IPS-20b (cell line): ENCODE data around the gene HSBP1L1.
"Not testable (repeated sequence)": the region's sequence is repeated elsewhere in the genome, so short reads cannot be mapped to it uniquely, and the experiment has no call there.

Source experiments
- H3K27ac ChIP-seq: one replicate; pipeline ENCODE4 v1.5.1; 2013; ENCODE audit warnings: low read length
- H3K27me3 ChIP-seq: 2 replicates; pipeline ENCODE4 v1.6.1; 2013; ENCODE audit warnings: mild to moderate bottlenecking, low read length, inconsistent platforms; ENCODE audit not compliant: insufficient read depth
- H3K36me3 ChIP-seq: 2 replicates; pipeline ENCODE4 v1.6.1; 2013; ENCODE audit warnings: low read depth, mild to moderate bottlenecking, inconsistent platforms, low read length, moderate library complexity; ENCODE audit not compliant: insufficient read depth
- H3K4me1 ChIP-seq: 2 replicates; pipeline ENCODE4 v1.6.1; 2013; ENCODE audit warnings: mild to moderate bottlenecking, control low read depth, inconsistent platforms, low read length, moderate library complexity; ENCODE audit not compliant: insufficient read depth
- H3K4me3 ChIP-seq: 2 replicates; pipeline ENCODE4 v1.5.1; 2013; ENCODE audit warnings: mild to moderate bottlenecking, low read length, inconsistent platforms
- H3K9ac ChIP-seq: 2 replicates; pipeline ENCODE4 v1.6.1; 2013; ENCODE audit warnings: low read depth, mild to moderate bottlenecking, inconsistent platforms, low read length, moderate library complexity
- H3K9me3 ChIP-seq: 2 replicates; pipeline ENCODE4 v1.6.1; 2013; ENCODE audit warnings: mild to moderate bottlenecking, low read depth, low read length, inconsistent platforms; ENCODE audit not compliant: insufficient read depth

The HSBP1L1 gene

GRCh38 chr18:79950515-79951341, 13.7 kb upstream of the HSBP1L1 start:
- Histone ChIP-seq H3K9me3 (no peaks in the 10 kb centered on the region), H3K4me3 (peak overlapping the region; percentile 65; the same call in 1 of the 2 replicates), H3K36me3 (no peaks in the 10 kb centered on the region), H3K27ac (no peak overlapping the region), H3K9ac (no peak overlapping the region), H3K27me3 (peaks cover 60% of the 10 kb centered on the region), H3K4me1 (peaks cover 5% of the 10 kb centered on the region; the same call in 1 of the 2 replicates)

- Histone ChIP-seq H3K36me3 (no peaks in the 10 kb centered on the region), H3K9me3 (no peaks in the 10 kb centered on the region), H3K4me3 (peak within 1 kb of the TSS; percentile 65; the same call in 1 of the 2 replicates), H3K4me1 (peaks cover 5% of the 10 kb centered on the region; the same call in 1 of the 2 replicates), H3K27ac (no peak within 1 kb of the TSS), H3K9ac (no peak within 1 kb of the TSS), H3K27me3 (peaks cover 69% of the 10 kb centered on the region)
Measured at GRCh38 chr18:79951545-79952455, 12.6 kb upstream of the HSBP1L1 start, which contains the start of gene SLC66A2. Gene SLC66A2, minus strand, starts transcription at chr18:79951653. Its CDS starts 727 bp downstream, at chr18:79950926.

- no peak overlapping the region for H3K27ac ChIP-seq
- no peak overlapping the region for H3K9ac ChIP-seq
- no peaks in the 10 kb centered on the region for H3K9me3 ChIP-seq
Measured at GRCh38 chr18:79952456-79952995, 11.9 kb upstream of the HSBP1L1 start.

GRCh38 chr18:79952996-79953559, 11.4 kb upstream of the HSBP1L1 start:
- peaks cover 5% of the 10 kb centered on the region; the same call in 1 of the 2 replicates for H3K4me1 ChIP-seq
- no peaks in the 10 kb centered on the region for H3K36me3 ChIP-seq
- no peak overlapping the region for H3K27ac ChIP-seq
- no peak overlapping the region for H3K9ac ChIP-seq
- H3K4me3 ChIP-seq: peak overlapping the region; percentile 47; the same call in 1 of the 2 replicates
- peaks cover 69% of the 10 kb centered on the region for H3K27me3 ChIP-seq
- H3K9me3 ChIP-seq: no peaks in the 10 kb centered on the region

More at GRCh38 chr18:79952456-79952995, 11.9 kb upstream of the HSBP1L1 start:
- H3K4me3 ChIP-seq: peak overlapping the region; percentile 62; the same call in 1 of the 2 replicates
- no peaks in the 10 kb centered on the region for H3K36me3 ChIP-seq
- H3K27me3 ChIP-seq: peaks cover 69% of the 10 kb centered on the region
- H3K4me1 ChIP-seq: peaks cover 5% of the 10 kb centered on the region; the same call in 1 of the 2 replicates

- no peaks in the 10 kb centered on the region for H3K9me3 ChIP-seq
- no peaks in the 10 kb centered on the region for H3K36me3 ChIP-seq
- H3K4me3 ChIP-seq: no peak overlapping the region
- H3K27me3 ChIP-seq: peaks cover 73% of the 10 kb centered on the region
- H3K9ac ChIP-seq: no peak overlapping the region
- peaks cover 5% of the 10 kb centered on the region; the same call in 1 of the 2 replicates for H3K4me1 ChIP-seq
- H3K27ac ChIP-seq: no peak overlapping the region
Measured at GRCh38 chr18:79953971-79954651, 10.3 kb upstream of the HSBP1L1 start.

GRCh38 chr18:79954791-79955190, 9.7 kb upstream of the HSBP1L1 start:
- H3K9me3 ChIP-seq: no peaks in the 10 kb centered on the region
- no peak overlapping the region for H3K4me3 ChIP-seq
- no peak overlapping the region for H3K27ac ChIP-seq
- H3K9ac ChIP-seq: no peak overlapping the region
- no peaks in the 10 kb centered on the region for H3K36me3 ChIP-seq
- peaks cover 11% of the 10 kb centered on the region for H3K4me1 ChIP-seq
- H3K27me3 ChIP-seq: peaks cover 76% of the 10 kb centered on the region

- Histone ChIP-seq H3K9me3 (no peaks in the 10 kb centered on the region), H3K36me3 (no peaks in the 10 kb centered on the region), H3K27me3 (peaks cover 76% of the 10 kb centered on the region), H3K27ac (no peak overlapping the region), H3K4me1 (peaks cover 14% of the 10 kb centered on the region), H3K9ac (no peak overlapping the region), H3K4me3 (no peak overlapping the region)
Measured at GRCh38 chr18:79955302-79956075, 9.0 kb upstream of the HSBP1L1 start.

- H3K4me3 ChIP-seq: no peak overlapping the region
- H3K9me3 ChIP-seq: no peaks in the 10 kb centered on the region
- no peak overlapping the region for H3K27ac ChIP-seq
- H3K9ac ChIP-seq: no peak overlapping the region
- H3K27me3 ChIP-seq: peaks cover 81% of the 10 kb centered on the region
- H3K4me1 ChIP-seq: peaks cover 17% of the 10 kb centered on the region
- no peaks in the 10 kb centered on the region for H3K36me3 ChIP-seq
Measured at GRCh38 chr18:79956276-79956675, 8.2 kb upstream of the HSBP1L1 start.

- H3K27me3 ChIP-seq: peaks cover 85% of the 10 kb centered on the region
Measured at GRCh38 chr18:79958981-79959380, 5.5 kb upstream of the HSBP1L1 start.

GRCh38 chr18:79960161-79960801, 4.2 kb upstream of the HSBP1L1 start:
- peaks cover 83% of the 10 kb centered on the region for H3K27me3 ChIP-seq
- H3K9ac ChIP-seq, H3K9me3 ChIP-seq, H3K27ac ChIP-seq, H3K36me3 ChIP-seq: not testable (repeated sequence)
- H3K4me1 ChIP-seq: peaks cover 12% of the 10 kb centered on the region
- H3K4me3 ChIP-seq: peak overlapping the region; percentile 56

More at GRCh38 chr18:79958981-79959380, 5.5 kb upstream of the HSBP1L1 start:
- peaks cover 17% of the 10 kb centered on the region for H3K4me1 ChIP-seq
- H3K27ac ChIP-seq: no peak overlapping the region
- H3K36me3 ChIP-seq: no peaks in the 10 kb centered on the region
- no peak overlapping the region for H3K4me3 ChIP-seq
- no peaks in the 10 kb centered on the region for H3K9me3 ChIP-seq
- H3K9ac ChIP-seq: no peak overlapping the region
